Gastrocnemius medialis (tissue), 4 donors: Measurements from ENCODE around the gene MAGED2. TPM values are rescaled to one million over a fixed set of nuclear protein-coding genes. Genes with fewer than 3 reads are reported as not detected.
"Not testable (repeated sequence)": the region's sequence is repeated elsewhere in the genome, so short reads cannot be mapped to it uniquely, and the experiment has no call there.

Experiments used
- ATAC-seq, 2 donors: fragments of 150-250 bp; one replicate each; pipeline ENCODE4 v1.9.1; 2016
- DNase-seq, 2 donors: peaks; one replicate each; pipeline ENCODE4 v3.0.0-alpha.2; 2019
- H3K27ac ChIP-seq, 4 donors: fragments of 200-600 bp; sonication (generic); 1 replicate in 1 of 4; 2 replicates in 3 of 4; pipeline ENCODE4 v1.5.1; 2016 to 2018; ENCODE audit warnings: mild to moderate bottlenecking in 2 of 4, moderate library complexity in 1 of 4
- H3K27me3 ChIP-seq, 3 donors: fragments of 200-600 bp; sonication (generic) in 2 of 3; 1 replicate in 1 of 3; 2 replicates in 2 of 3; pipeline versions ENCODE4 v1.5.1 to v1.6.0; 2016 to 2019; ENCODE audit warnings: mild to moderate bottlenecking in 1 of 3, moderate library complexity in 1 of 3
- H3K36me3 ChIP-seq, 2 donors: fragments of 200-600 bp; sonication (generic) in 1 of 2; one replicate each; pipeline ENCODE4 v1.5.1; 2017 to 2018
- H3K4me1 ChIP-seq, 2 donors: fragments of 200-600 bp; sonication (generic) in 1 of 2; one replicate each; pipeline ENCODE4 v1.5.1; 2016 to 2017; ENCODE audit warnings: mild to moderate bottlenecking in 2 of 2
- H3K4me3 ChIP-seq, 4 donors: fragments of 200-600 bp; sonication (generic) in 3 of 4; 1 replicate in 1 of 4; 2 replicates in 3 of 4; pipeline ENCODE4 v1.5.1; 2016 to 2019; ENCODE audit warnings: mild to moderate bottlenecking in 2 of 4
- H3K9me3 ChIP-seq, 3 donors: fragments of 200-600 bp; sonication (generic) in 2 of 3; 1 replicate in 1 of 3; 2 replicates in 2 of 3; pipeline ENCODE4 v1.5.1; 2016 to 2019
- POLR2A ChIP-seq, 2 donors: fragments of 450-650 bp; IDR thresholded peaks; one replicate each; pipeline ENCODE4 v1.6.1; 2017; ENCODE audit warnings: antibody characterized with exemption in 2 of 2, mild to moderate bottlenecking in 2 of 2, moderate library complexity in 2 of 2
- in situ Hi-C, 4 donors: fragments of 200-750 bp; cut with MboI; loops; one replicate each; pipeline versions ENCODE4 v1.15.0 to v1.8.0; 2017; ENCODE audit warnings: low sequenced_read_pairs in 4 of 4
- intact Hi-C: fragments of 100-400 bp; cut with DNase I; formaldehyde crosslinking; loops from one replicate; pipeline ENCODE4 v1.15.1; 2023; ENCODE audit warnings: low total_unique reads
- total RNA-seq, 4 donors: library from RNA; depleted of rRNA; stranded (reverse); fragments of >200 nt; gene quantifications; one replicate each; pipeline versions ENCODE4 v1.1.0 to v1.2.3, GENCODE V29; 2016
- TF ChIP-seq, protein P1 (sequence below), 5 experiments: fragments of 450-650 bp in 3 of 5; fragments of 200-600 bp in 2 of 5; sonication (generic) in 2 of 5; IDR thresholded peaks in 4 of 5; conservative IDR thresholded peaks in 1 of 5; 1 replicate in 4 of 5; 2 replicates in 1 of 5; pipeline ENCODE4 v1.5.1; 2016 to 2019; ENCODE audit warnings: antibody characterized with exemption in 5 of 5, mild to moderate bottlenecking in 3 of 5, moderate library complexity in 3 of 5

MAGED2 gene, protein sequence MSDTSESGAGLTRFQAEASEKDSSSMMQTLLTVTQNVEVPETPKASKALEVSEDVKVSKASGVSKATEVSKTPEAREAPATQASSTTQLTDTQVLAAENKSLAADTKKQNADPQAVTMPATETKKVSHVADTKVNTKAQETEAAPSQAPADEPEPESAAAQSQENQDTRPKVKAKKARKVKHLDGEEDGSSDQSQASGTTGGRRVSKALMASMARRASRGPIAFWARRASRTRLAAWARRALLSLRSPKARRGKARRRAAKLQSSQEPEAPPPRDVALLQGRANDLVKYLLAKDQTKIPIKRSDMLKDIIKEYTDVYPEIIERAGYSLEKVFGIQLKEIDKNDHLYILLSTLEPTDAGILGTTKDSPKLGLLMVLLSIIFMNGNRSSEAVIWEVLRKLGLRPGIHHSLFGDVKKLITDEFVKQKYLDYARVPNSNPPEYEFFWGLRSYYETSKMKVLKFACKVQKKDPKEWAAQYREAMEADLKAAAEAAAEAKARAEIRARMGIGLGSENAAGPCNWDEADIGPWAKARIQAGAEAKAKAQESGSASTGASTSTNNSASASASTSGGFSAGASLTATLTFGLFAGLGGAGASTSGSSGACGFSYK
- 10 to 100 TPM; 36.6 to 78.3 (median 55.6) TPM for total RNA-seq

DNA sequence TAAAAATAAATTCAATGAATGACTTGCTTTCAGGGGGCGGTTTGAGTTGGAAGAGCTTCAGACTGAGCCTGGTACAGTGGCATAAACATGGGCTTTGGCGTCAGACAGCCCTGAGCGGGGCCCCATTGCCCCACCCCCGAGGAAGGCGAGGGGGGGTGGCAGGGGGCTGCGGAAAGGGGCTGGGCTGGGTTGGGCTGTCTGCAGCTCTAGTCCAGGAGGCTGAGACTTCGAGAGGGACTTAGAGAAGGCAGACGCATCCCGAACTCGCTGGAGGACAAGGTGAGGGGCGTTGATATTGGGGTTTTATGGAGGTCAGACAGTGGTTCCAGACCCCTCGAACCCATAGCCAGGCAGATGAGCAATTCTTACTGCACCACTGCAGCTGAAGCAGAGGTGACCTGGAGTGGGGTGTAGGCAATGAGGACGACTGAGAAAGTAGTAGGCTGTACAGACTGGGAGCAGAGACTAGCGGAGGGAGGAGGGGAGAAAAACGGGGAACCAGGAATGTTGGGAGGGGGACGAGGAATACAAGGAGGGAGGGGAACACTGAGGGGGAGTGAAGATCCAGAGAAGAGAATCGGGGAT, at the start of gene MAGED2:
Gene MAGED2, plus strand, starts transcription at position 222 of the 585 bp plus-strand sequence. CDS start 1,587 bp downstream, outside the sequence.
- intact Hi-C loops: loop anchor here (1.0 to 2.0 kb wide), 2 partner anchors 168 to 625 kb away; partner anchors contain the start of gene FAM120C
- peaks cover 0 to 6% of the 10 kb centered on the region in 2 donors for H3K4me1 ChIP-seq
- H3K4me3 ChIP-seq: peak within 1 kb of the TSS; percentile 71 to 94 (median 81)
- H3K27ac ChIP-seq: peak within 1 kb of the TSS; percentile 87 to 90 (median 89)
- TF ChIP-seq, protein P1, sequence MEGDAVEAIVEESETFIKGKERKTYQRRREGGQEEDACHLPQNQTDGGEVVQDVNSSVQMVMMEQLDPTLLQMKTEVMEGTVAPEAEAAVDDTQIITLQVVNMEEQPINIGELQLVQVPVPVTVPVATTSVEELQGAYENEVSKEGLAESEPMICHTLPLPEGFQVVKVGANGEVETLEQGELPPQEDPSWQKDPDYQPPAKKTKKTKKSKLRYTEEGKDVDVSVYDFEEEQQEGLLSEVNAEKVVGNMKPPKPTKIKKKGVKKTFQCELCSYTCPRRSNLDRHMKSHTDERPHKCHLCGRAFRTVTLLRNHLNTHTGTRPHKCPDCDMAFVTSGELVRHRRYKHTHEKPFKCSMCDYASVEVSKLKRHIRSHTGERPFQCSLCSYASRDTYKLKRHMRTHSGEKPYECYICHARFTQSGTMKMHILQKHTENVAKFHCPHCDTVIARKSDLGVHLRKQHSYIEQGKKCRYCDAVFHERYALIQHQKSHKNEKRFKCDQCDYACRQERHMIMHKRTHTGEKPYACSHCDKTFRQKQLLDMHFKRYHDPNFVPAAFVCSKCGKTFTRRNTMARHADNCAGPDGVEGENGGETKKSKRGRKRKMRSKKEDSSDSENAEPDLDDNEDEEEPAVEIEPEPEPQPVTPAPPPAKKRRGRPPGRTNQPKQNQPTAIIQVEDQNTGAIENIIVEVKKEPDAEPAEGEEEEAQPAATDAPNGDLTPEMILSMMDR (IDR thresholded peaks at IDR 0.05 in 4 of 5, conservative IDR thresholded peaks at IDR 0.05 in 1 of 5): no peak
- no peak for TF ChIP-seq POLR2A (IDR thresholded peaks at IDR 0.05)
- H3K36me3 ChIP-seq: peaks cover 0 to 27% of the 10 kb centered on the region in 2 donors
- no peaks in the 10 kb centered on the region for H3K9me3 ChIP-seq
- ATAC-seq (peak in 1 of 2 donors; percentile 16), DNase-seq (no peak)
- H3K27me3 ChIP-seq: no peaks in the 10 kb centered on the region
- in situ Hi-C loops: loop anchor here in 2 of 4 donors (10.0 kb wide), 1 partner anchor 163 kb away; no protein-coding TSS in a partner anchor

DNA sequence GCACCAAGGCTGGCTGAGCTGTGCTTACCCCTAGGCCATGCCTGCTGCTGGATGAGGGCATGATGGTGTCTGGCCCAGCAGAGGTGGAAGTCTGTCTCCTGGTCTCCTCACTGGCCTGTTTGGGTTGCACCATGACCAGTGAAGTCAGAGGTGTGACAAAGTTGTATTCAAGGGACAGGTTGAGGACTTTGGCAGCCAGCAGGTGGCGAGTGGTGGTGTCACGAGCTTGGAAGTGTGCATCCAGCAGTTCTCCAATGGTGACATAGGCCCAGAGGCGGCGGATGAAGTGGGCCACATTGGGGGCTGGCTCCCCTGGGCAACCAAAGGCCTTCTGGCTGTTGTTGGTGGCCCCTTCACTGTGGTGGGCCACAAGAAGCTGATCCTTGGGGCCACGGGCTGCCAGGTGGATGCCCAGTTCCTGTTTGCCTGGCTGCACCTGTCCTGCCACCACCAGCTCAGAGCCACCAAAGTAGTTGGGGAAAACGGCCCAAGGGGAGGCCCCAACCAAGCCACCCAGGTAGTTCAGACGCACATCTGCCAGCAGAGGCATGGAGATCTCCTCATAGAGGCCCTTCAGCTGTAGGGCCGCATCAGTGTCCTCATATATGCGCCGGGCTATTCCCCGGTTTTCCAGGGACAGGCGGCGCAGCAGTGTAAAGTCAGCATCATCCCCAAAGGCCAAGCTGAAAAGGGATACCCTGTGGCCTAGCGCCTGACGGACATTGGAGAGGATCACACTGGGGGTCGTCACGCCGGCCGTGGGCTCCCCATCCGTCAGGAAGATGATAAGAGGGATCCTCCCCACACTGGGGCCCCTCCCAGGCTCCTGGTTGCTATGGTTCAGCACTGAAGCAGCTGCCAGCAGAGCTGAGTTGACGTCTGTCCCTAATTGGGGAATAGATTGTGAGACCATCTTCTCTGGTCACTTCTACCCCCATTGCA, 49.2 kb upstream of the MAGED2 start:
- Histone ChIP-seq H3K9me3 (no peaks in the 10 kb centered on the region), H3K4me3 (no peak overlapping the region), H3K4me1 (peaks cover 11 to 23% of the 10 kb centered on the region in 2 donors), H3K36me3 (no peaks in the 10 kb centered on the region), H3K27me3 (no peaks in the 10 kb centered on the region), H3K27ac (peak overlapping the region; percentile 14 to 67 (median 54))
- peak in 1 of 2 donors; percentile 68 for ATAC-seq
- TF ChIP-seq, protein P1 (IDR thresholded peaks at IDR 0.05 in 4 of 5, conservative IDR thresholded peaks at IDR 0.05 in 1 of 5): no peak
- no peak for TF ChIP-seq POLR2A (IDR thresholded peaks at IDR 0.05)
- DNase-seq: peak in 1 of 2 donors; percentile 52
- in situ Hi-C loops: no loop called here
- intact Hi-C loops: loop anchor here (10.0 kb wide), 1 partner anchor 54 kb away; no protein-coding TSS in a partner anchor

DNA sequence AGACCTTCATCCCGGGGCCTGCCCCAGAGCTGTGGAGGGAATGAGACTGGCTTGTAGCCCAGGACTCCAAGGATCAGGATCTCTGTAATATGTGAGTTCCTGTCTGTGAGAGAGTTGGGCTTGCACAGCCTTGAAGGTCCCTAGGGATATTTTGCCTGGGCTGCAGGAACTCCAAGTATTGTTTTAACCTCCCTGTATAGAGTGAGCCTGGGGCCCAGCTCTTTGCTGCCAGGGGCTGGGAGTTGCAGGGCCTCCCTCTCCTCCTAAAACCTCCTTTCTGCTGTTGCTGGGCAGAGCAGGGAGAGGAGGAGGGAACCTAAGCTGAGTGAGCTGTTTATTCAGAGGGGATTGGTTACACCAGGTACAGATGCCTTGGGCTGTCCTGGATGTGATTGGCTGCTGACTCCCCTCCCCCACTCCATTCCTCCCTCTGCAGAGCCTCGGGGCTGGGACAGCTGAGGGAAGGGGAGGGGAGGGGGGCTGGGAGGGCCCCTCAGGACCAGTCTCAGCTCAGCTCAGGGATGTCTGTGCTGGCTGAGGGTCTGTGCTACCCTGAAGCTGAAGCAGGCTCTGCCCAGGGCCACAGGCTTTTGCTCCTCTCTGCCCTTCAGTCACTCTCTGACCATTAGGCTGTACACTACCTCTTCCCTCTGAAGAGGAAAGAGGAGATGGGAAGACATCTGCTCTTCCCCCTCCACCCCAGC, 33.0 kb upstream of the MAGED2 start:
- ATAC-seq: peak in 1 of 2 donors; percentile 28
- DNase-seq, H3K4me3 ChIP-seq, H3K4me1 ChIP-seq, H3K36me3 ChIP-seq, H3K27me3 ChIP-seq, H3K9me3 ChIP-seq, intact Hi-C loops, in situ Hi-C loops: not testable (repeated sequence)
- H3K27ac ChIP-seq: peak overlapping the region in 3 of 4 donors; percentile 21 to 54 (median 47)

DNA sequence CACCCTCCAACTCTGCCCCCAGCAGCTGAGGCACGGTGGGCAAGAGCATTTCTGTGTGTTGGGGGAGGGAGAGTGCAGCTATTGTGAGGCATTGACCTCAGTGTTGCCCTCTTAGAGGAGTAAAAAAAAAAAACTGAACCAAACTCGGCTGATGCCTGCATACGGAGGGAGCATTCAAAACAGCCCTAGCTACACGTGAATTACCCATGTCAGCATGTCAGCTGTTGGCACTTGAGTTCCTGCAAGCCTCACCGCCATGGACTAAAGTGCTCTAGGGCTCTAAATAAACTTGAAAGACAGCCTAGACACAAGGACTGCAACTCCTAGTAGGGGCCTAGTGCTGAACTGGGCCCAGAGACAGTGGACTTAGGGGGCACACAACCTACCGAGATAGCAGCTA, 31.5 kb upstream of the MAGED2 start:
- Histone ChIP-seq H3K9me3 (no peaks in the 10 kb centered on the region), H3K4me1 (peaks cover 0 to 4% of the 10 kb centered on the region in 2 donors), H3K36me3 (no peaks in the 10 kb centered on the region), H3K4me3 (no peak overlapping the region), H3K27me3 (no peaks in the 10 kb centered on the region), H3K27ac (peak overlapping the region in 1 of 4 donors; percentile 54)
- in situ Hi-C loops (no loop called here), intact Hi-C loops (no loop called here)
- TF ChIP-seq POLR2A (IDR thresholded peaks at IDR 0.05): no peak
- TF ChIP-seq, protein P1 (IDR thresholded peaks at IDR 0.05 in 4 of 5, conservative IDR thresholded peaks at IDR 0.05 in 1 of 5): no peak
- ATAC-seq (peak in 1 of 2 donors; percentile 23), DNase-seq (no peak)
